Right lobe of liver (tissue), 6 donors: Measurements from ENCODE around the gene IGLL1. TPM values are rescaled to one million over a fixed set of nuclear protein-coding genes. Genes with fewer than 3 reads are reported as not detected.
"Not testable (repeated sequence)": the region's sequence is repeated elsewhere in the genome, so short reads cannot be mapped to it uniquely, and the experiment has no call there.

Source experiments
- ATAC-seq, 4 donors: fragments of 200-7000 bp; cut with Tn5 transposase; one replicate each; pipeline ENCODE4 v1.9.1; 2020; ENCODE audit warnings: mild to moderate bottlenecking in 4 of 4, moderate library complexity in 4 of 4
- DNase-seq, 3 donors: peaks; one replicate each; pipeline ENCODE4 v3.0.0-alpha.2; 2020
- H3K27ac ChIP-seq, 3 donors: fragments of 200-600 bp; one replicate each; pipeline ENCODE4 v1.8.0; 2022
- H3K27me3 ChIP-seq, 2 donors: fragments of 200-600 bp; one replicate each; pipeline ENCODE4 v1.8.0; 2022
- H3K36me3 ChIP-seq, 4 donors: fragments of 200-600 bp; sonication (generic) in 1 of 4; one replicate each; pipeline versions ENCODE4 v1.5.1 to v1.8.0; 2017 to 2022; ENCODE audit warnings: control low read depth in 1 of 4
- H3K4me1 ChIP-seq, 4 donors: fragments of 200-600 bp; sonication (generic) in 1 of 4; one replicate each; pipeline versions ENCODE4 v1.5.1 to v1.8.0; 2017 to 2022; ENCODE audit warnings: control low read depth in 1 of 4
- H3K4me3 ChIP-seq, 3 donors: fragments of 200-600 bp; one replicate each; pipeline ENCODE4 v1.8.0; 2022
- H3K9me3 ChIP-seq, 4 donors: fragments of 200-600 bp; sonication (generic) in 1 of 4; one replicate each; pipeline versions ENCODE4 v1.5.1 to v1.8.0; 2017 to 2022; ENCODE audit warnings: control low read depth in 1 of 4
- POLR2A ChIP-seq: fragments of 450-650 bp; IDR thresholded peaks from one replicate; pipeline ENCODE4 v1.6.1; 2017; ENCODE audit warnings: antibody characterized with exemption, mild to moderate bottlenecking
- WGBS: methylation state at CpG from one replicate; pipeline ENCODE4 v1.1.6; 2018; ENCODE audit warnings: low coverage, low lambda C conversion rate; ENCODE audit not compliant: insufficient coverage; ENCODE audit errors: missing lambda C conversion rate; 5-methylcytosine and 5-hydroxymethylcytosine counted together
- intact Hi-C, 2 donors: fragments of 100-400 bp; cut with DNase I; formaldehyde crosslinking; loops; one replicate each; pipeline versions ENCODE4 v1.11.2 to v1.14.1; 2022
- total RNA-seq, 6 experiments: library from RNA; depleted of rRNA in 2 of 6; stranded (reverse); fragments of >200 nt in 2 of 6; fragmentation: NEBNext Ultra II Directional in 3 of 6; extraction: Animal tissue kit (Norgen Biotek cat#: 25700) in 3 of 6; gene quantifications; one replicate each; pipeline versions ENCODE4 v1.1.0 to v1.2.4, GENCODE V29; 2016 to 2023
- TF ChIP-seq, protein P1 (sequence below), 4 donors: fragments of 200-600 bp in 3 of 4; fragments of 450-650 bp in 1 of 4; IDR thresholded peaks; one replicate each; pipeline versions ENCODE4 v1.5.1 to v1.8.0; 2016 to 2022; ENCODE audit warnings: antibody characterized with exemption in 4 of 4, mild to moderate bottlenecking in 2 of 4
- donor health status: DM: no; HTN: yes; CAD: no.
- donor health status: DM: no; HTN: no; CAD: no.
- donor health status: DM: no; HTN: no; CAD: no.
- donor health status: DM: no; HTN: yes; CAD: no.
- donor health status: DM: no; HTN: yes; CAD: no.

Gene IGLL1
- total RNA-seq, 6 experiments from 2014 or later, result not detected

DNA sequence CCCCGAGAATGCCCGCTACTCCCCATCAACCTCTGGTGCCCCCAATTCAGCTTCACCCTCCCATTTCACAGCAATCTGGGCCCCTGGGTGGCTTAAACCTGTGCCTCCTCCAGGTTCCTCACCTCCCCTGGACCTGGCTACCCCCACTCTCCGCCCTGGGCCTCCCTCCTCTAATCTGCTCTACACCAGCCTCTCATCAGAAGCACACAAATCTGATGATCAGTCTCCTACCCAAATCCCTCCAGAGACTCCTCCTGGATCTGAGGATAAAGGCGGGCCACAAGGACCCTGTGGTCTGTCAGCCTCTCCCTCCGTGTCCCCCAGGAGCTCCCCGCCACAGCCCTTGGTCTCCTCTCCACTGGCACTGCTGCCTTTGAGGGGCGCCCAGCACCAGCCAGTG, 23.2 kb upstream of the IGLL1 start:
- H3K4me3 ChIP-seq, result no peak overlapping the region
- no peaks in the 10 kb centered on the region for H3K4me1 ChIP-seq
- DNase-seq (no peak), ATAC-seq (no peak)
- intact Hi-C loops, result no loop called here
- 84% methylated on average over 4 of the region's 7 CpGs for WGBS
- H3K27ac ChIP-seq, result no peak overlapping the region
- H3K36me3 ChIP-seq, result no peaks in the 10 kb centered on the region
- H3K9me3 ChIP-seq, result no peaks in the 10 kb centered on the region
- TF ChIP-seq POLR2A, result no peak
- TF ChIP-seq, protein P1, sequence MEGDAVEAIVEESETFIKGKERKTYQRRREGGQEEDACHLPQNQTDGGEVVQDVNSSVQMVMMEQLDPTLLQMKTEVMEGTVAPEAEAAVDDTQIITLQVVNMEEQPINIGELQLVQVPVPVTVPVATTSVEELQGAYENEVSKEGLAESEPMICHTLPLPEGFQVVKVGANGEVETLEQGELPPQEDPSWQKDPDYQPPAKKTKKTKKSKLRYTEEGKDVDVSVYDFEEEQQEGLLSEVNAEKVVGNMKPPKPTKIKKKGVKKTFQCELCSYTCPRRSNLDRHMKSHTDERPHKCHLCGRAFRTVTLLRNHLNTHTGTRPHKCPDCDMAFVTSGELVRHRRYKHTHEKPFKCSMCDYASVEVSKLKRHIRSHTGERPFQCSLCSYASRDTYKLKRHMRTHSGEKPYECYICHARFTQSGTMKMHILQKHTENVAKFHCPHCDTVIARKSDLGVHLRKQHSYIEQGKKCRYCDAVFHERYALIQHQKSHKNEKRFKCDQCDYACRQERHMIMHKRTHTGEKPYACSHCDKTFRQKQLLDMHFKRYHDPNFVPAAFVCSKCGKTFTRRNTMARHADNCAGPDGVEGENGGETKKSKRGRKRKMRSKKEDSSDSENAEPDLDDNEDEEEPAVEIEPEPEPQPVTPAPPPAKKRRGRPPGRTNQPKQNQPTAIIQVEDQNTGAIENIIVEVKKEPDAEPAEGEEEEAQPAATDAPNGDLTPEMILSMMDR (IDR thresholded peaks at IDR 0.05), result no peak
- no peaks in the 10 kb centered on the region for H3K27me3 ChIP-seq

DNA sequence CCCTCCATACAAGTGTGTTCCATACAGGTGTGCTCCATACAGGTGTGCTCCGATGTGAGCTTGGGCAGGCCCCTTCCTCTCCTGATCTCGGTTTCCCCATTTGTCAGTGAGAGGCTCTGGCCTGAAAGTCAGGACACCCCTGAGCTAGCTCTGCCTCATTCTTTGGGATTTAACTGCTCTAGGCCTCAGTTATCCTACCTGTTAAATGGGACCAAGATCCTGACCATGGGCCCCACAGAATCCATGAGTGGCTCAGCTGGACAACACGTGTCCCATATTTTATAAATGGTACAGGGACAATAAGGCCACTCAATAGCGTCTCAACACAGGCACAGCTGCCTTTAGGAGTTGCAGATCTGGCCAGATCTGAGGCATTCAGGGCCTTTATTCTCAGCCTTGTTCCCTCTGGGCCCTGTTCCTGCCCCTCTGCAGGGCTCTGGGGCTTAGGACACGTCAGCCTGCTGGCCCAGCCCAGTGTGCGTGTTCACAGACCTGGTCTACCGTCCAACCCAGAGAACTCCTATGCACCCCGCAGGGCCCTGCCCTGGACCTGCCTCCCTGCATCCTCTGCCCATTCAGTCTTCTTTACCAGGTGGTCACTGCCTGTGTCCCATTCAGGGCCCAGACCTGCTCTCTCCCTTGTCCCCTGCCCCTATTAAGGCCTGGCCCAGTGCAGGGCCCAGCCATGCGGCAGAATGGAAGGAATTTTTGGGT, 18.9 kb upstream of the IGLL1 start:
- Histone ChIP-seq H3K27ac (no peak overlapping the region), H3K27me3 (no peaks in the 10 kb centered on the region), H3K36me3 (no peaks in the 10 kb centered on the region), H3K4me1 (no peaks in the 10 kb centered on the region), H3K4me3 (no peak overlapping the region), H3K9me3 (no peaks in the 10 kb centered on the region)
- WGBS, result no CpG with 5 or more reads among the region's 9 CpGs
- TF ChIP-seq, protein P1 (IDR thresholded peaks at IDR 0.05), result no peak
- no peak for TF ChIP-seq POLR2A
- intact Hi-C loops, result no loop called here
- DNase-seq, result no peak
- ATAC-seq, result no peak

DNA sequence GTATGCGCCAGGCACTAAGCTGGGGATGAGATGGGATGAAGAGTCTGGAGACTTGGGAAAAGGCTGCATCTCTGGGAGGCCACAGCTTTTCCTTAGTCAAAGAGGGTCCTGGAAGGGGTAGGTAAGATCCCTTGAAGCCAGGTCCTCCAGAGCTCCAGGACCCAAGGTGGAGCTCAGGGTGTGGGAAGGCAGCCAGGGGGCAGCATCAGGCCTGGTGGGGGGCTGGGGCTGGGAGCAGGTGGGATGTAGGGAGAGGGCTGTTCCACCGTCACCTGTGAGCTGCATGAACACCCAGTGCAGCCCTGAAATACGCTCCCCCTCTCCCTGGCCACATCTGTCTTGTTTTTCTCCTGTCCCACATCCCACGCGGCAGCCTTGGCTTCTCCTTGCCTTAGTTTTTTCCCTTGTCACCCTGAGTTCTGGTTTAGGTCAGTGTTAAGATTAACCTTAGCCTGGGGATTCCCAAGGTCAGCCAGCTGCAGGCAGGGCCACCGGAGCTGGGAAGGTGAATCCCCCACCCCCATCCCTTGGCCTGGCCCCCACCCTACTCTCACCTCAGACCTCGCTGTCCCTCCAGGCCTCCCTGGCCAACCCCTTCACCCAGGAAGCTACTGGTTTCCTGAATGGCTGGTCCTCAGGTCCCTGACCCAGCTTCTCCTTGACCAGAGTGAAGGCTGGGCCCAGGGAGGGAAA, 17.6 kb upstream of the IGLL1 start:
- DNase-seq, H3K9me3 ChIP-seq, H3K36me3 ChIP-seq, intact Hi-C loops, H3K27me3 ChIP-seq, H3K4me3 ChIP-seq, H3K27ac ChIP-seq, H3K4me1 ChIP-seq: not testable (repeated sequence)
- WGBS, result 67% methylated on average over 2 of the region's 7 CpGs
- peak in 2 of 4 donors; percentile 17 to 42 for ATAC-seq

DNA sequence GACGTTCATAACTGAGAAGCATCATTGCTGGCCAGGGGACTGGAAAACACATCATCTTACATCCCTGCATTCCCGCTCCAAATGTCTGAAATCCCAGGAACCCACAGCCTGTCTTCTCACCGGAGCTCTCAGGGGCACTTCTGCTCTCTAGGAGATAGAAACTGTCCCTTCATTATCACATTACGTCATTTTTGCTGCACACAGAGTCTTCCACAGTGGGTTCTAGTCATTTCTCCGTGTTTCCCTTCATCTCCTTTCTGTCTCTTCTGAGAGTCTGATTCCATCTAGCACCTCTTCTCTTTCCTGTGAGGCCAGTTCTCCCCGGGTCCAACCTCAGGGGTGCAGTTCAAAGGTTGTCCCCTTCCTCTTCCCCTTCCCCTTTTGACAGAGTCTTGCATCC, 15.8 kb upstream of the IGLL1 start:
- H3K4me1 ChIP-seq, intact Hi-C loops, H3K4me3 ChIP-seq, H3K36me3 ChIP-seq, H3K27me3 ChIP-seq, DNase-seq, ATAC-seq, H3K9me3 ChIP-seq, H3K27ac ChIP-seq: not testable (repeated sequence)
- 34% methylated on average over 5 of the region's 6 CpGs for WGBS

DNA sequence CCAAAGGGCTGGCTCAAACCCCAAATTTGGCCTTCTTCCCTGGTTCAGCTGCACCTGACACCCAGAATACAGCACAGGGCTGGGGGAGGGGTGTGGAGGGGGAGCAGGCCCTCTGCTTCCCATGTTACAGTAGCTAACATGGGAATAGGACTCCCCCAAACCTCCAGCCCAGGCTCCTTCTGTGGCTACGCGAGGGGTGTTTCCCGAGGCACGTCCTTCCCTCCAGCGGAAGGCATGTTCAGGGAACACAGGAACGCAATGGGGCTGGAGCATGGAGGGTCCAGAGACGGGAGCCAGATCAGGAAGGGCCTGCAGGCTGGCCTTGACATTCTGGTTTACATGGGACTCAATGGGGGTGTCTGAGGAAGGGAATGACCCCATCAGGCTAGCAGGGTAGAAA, 11.8 kb upstream of the IGLL1 start:
- TF ChIP-seq, protein P1 (IDR thresholded peaks at IDR 0.05), result no peak
- no peak for TF ChIP-seq POLR2A
- H3K4me1 ChIP-seq, result no peaks in the 10 kb centered on the region
- H3K27me3 ChIP-seq, result no peaks in the 10 kb centered on the region
- no peak for DNase-seq
- H3K9me3 ChIP-seq, result no peaks in the 10 kb centered on the region
- no peak overlapping the region for H3K27ac ChIP-seq
- no peak overlapping the region for H3K4me3 ChIP-seq
- intact Hi-C loops, result loop anchor here in 1 of 2 donors (5.0 kb wide), 1 partner anchor 45 kb away; no protein-coding TSS in a partner anchor
- ATAC-seq, result no peak
- H3K36me3 ChIP-seq, result no peaks in the 10 kb centered on the region
- 91% methylated on average over 5 of the region's 7 CpGs for WGBS
